WTC11 (cell line): Measurements from ENCODE around the gene KLHL29.

Experiments used
- ATF1 ChIP-seq: sonication (generic); formaldehyde crosslinking; IDR thresholded peaks from 2 replicates; pipeline ENCODE4 v1.8.1; 2023; ENCODE audit warnings: mild to moderate bottlenecking, moderate library complexity, missing genetic modification reagents
- CTCF ChIP-seq: fragments of 200-600 bp; IDR thresholded peaks from 2 replicates; pipeline ENCODE4 v1.8.0; 2022; ENCODE audit warnings: antibody characterized with exemption
- EMX1 ChIP-seq: fragments of 250-450 bp; sonication (Bioruptor Pico); IDR thresholded peaks from 2 replicates; pipeline ENCODE4 v1.8.0; 2021; ENCODE audit warnings: mild to moderate bottlenecking
- FOXP4 ChIP-seq: sonication (generic); formaldehyde crosslinking; IDR thresholded peaks from 2 replicates; pipeline ENCODE4 v1.8.0; 2022; ENCODE audit warnings: mild to moderate bottlenecking, missing genetic modification reagents
- JUN ChIP-seq: sonication (generic); formaldehyde crosslinking; IDR thresholded peaks from 2 replicates; pipeline ENCODE4 v1.8.0; 2023; ENCODE audit warnings: mild to moderate bottlenecking, missing genetic modification reagents
- MYBL2 ChIP-seq: sonication (generic); formaldehyde crosslinking; IDR thresholded peaks from 2 replicates; pipeline ENCODE4 v1.8.1; 2023; ENCODE audit warnings: mild to moderate bottlenecking, moderate library complexity, missing genetic modification reagents
- NR3C1 ChIP-seq: sonication (generic); formaldehyde crosslinking; conservative IDR thresholded peaks from 2 replicates; pipeline ENCODE4 v1.8.1; 2023; ENCODE audit warnings: low read depth, mild to moderate bottlenecking, missing genetic modification reagents
- TEAD1 ChIP-seq: sonication (generic); formaldehyde crosslinking; IDR thresholded peaks from 2 replicates; pipeline ENCODE4 v1.8.0; 2022; ENCODE audit warnings: mild to moderate bottlenecking, missing genetic modification reagents
- TP53 ChIP-seq: sonication (generic); formaldehyde crosslinking; IDR thresholded peaks from 2 replicates; pipeline ENCODE4 v1.8.1; 2023; ENCODE audit warnings: mild to moderate bottlenecking, missing genetic modification reagents
- ZNF138 ChIP-seq: sonication (generic); formaldehyde crosslinking; conservative IDR thresholded peaks from 2 replicates; pipeline ENCODE4 v1.8.1; 2022; ENCODE audit warnings: mild to moderate bottlenecking, moderate library complexity, missing genetic modification reagents
- TF ChIP-seq, protein P1 (sequence below): sonication (generic); formaldehyde crosslinking; IDR thresholded peaks from 2 replicates; pipeline ENCODE4 v1.8.0; 2022; ENCODE audit warnings: mild to moderate bottlenecking, missing genetic modification reagents
- TF ChIP-seq, protein P2 (sequence below): sonication (generic); formaldehyde crosslinking; IDR thresholded peaks from 2 replicates; pipeline ENCODE4 v1.8.0; 2022; ENCODE audit warnings: mild to moderate bottlenecking, missing genetic modification reagents
- TF ChIP-seq, protein P3 (sequence below): sonication (generic); formaldehyde crosslinking; IDR thresholded peaks from 2 replicates; pipeline ENCODE4 v1.8.1; 2022; ENCODE audit warnings: mild to moderate bottlenecking, missing genetic modification reagents, moderate library complexity, borderline replicate concordance

GRCh38 chr2:23596316-23596885 lies 211.4 kb downstream of the KLHL29 start:
- TF ChIP-seq CTCF (no peak), ZNF138 (CRISPR knock-in tag) (no peak), MYBL2 (CRISPR knock-in tag) (no peak), NR3C1 (CRISPR knock-in tag) (no peak), TEAD1 (CRISPR knock-in tag) (no peak), JUN (CRISPR knock-in tag) (no peak), ATF1 (CRISPR knock-in tag) (no peak), EMX1 (CRISPR knock-in tag) (no peak), TP53 (no peak), FOXP4 (no peak)
- TF ChIP-seq, protein P1, sequence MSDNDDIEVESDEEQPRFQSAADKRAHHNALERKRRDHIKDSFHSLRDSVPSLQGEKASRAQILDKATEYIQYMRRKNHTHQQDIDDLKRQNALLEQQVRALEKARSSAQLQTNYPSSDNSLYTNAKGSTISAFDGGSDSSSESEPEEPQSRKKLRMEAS, result no peak
- TF ChIP-seq, protein P2, sequence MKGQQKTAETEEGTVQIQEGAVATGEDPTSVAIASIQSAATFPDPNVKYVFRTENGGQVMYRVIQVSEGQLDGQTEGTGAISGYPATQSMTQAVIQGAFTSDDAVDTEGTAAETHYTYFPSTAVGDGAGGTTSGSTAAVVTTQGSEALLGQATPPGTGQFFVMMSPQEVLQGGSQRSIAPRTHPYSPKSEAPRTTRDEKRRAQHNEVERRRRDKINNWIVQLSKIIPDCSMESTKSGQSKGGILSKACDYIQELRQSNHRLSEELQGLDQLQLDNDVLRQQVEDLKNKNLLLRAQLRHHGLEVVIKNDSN, result no peak
- TF ChIP-seq, protein P3, sequence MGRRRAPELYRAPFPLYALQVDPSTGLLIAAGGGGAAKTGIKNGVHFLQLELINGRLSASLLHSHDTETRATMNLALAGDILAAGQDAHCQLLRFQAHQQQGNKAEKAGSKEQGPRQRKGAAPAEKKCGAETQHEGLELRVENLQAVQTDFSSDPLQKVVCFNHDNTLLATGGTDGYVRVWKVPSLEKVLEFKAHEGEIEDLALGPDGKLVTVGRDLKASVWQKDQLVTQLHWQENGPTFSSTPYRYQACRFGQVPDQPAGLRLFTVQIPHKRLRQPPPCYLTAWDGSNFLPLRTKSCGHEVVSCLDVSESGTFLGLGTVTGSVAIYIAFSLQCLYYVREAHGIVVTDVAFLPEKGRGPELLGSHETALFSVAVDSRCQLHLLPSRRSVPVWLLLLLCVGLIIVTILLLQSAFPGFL, result no peak
